Calu3 (cell line): ENCODE measurements around the gene CPSF4L. TPM values are rescaled to one million over a fixed set of nuclear protein-coding genes. Genes with fewer than 3 reads are reported as not detected.

Experiments
- BruUV-seq: library from RNA; stranded (reverse); fragments of 400-500 nt; replicated peaks from 2 replicates; lab custom pipeline; 2021; lab: Mats Ljungman, UMichigan
- CTCF ChIA-PET: fragments of 300-600 bp; sonication (Branson Sonifier 250); formaldehyde crosslinking; loops from one replicate; lab custom pipeline; 2022; ENCODE audit warnings: antibody characterized with exemption; lab: Charles Lee
- DNase-seq: peaks from one replicate; pipeline ENCODE4 v3.0.0; 2022
- H3K27ac Mint-ChIP-seq: one replicate; pipeline ENCODE4 v1.8.0; 2022; ENCODE audit warnings: mixed read lengths; ENCODE audit not compliant: unreplicated experiment
- H3K27me3 Mint-ChIP-seq: one replicate; pipeline ENCODE4 v1.8.0; 2022; ENCODE audit warnings: mixed read lengths; ENCODE audit not compliant: unreplicated experiment
- H3K36me3 Mint-ChIP-seq: one replicate; pipeline ENCODE4 v1.8.0; 2022; ENCODE audit warnings: mild to moderate bottlenecking, moderate library complexity, mixed read lengths; ENCODE audit not compliant: insufficient read depth, unreplicated experiment
- H3K4me1 Mint-ChIP-seq: one replicate; pipeline ENCODE4 v1.8.0; 2022; ENCODE audit warnings: mild to moderate bottlenecking, low read depth, mixed read lengths; ENCODE audit not compliant: unreplicated experiment
- H3K4me3 Mint-ChIP-seq: one replicate; pipeline ENCODE4 v1.8.0; 2022; ENCODE audit warnings: mild to moderate bottlenecking, low read depth, moderate library complexity, mixed read lengths; ENCODE audit not compliant: unreplicated experiment
- H3K9me3 Mint-ChIP-seq: one replicate; pipeline ENCODE4 v1.8.0; 2022; ENCODE audit warnings: low read depth, mixed read lengths; ENCODE audit not compliant: unreplicated experiment
- intact Hi-C: fragments of 100-400 bp; cut with micrococcal nuclease; formaldehyde crosslinking; loops from one replicate; pipeline ENCODE4 v1.10.0; 2022; ENCODE audit not compliant: unreplicated experiment
- total RNA-seq: library from RNA; stranded (reverse); gene quantifications from 2 replicates; pipeline ENCODE4 v1.2.3, GENCODE V29; 2022
- TF ChIP-seq, protein P1 (sequence below): fragments of 200-600 bp; IDR thresholded peaks from one replicate; pipeline ENCODE4 v1.8.0; 2022; ENCODE audit warnings: antibody characterized with exemption; ENCODE audit not compliant: unreplicated experiment

Gene CPSF4L
- total RNA-seq, 1 experiment from 2014 or later = not detected

DNA sequence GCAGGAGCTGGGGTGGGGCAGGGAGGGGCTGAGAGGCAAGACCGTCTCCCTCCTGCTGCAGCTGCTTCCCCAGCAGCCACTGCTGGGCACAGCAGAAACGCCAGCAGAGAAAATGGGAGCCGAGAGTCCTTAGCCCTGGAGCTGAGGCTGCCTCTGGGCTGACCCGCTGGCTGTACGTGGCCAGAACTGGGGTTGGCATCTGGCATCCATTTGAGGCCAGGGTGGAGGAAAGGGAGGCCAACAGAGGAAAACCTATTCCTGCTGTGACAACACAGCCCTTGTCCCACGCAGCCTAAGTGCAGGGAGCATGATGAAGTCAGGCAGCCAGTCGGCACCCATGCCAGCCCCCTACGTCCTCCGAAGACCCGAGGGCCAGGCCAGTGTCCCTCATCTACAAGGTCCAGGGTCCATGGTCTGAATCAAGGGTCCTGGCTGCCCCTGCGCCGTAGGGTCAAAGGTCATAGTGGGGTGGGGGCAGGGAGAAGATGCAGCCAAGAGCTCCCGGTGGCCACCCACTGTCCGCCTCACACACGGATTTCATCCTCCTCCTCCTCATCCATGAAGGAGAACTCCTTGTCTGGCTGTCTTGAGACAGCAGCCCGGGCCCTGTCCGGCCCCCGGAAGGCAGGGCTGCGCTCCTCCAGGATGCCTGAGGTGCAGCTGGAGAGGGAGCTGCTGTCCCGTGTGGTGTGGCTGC lies 23.4 kb upstream of the CPSF4L start:
- Mint-ChIP-seq H3K4me1 (peaks cover 40% of the 10 kb centered on the region), H3K9me3 (no peaks in the 10 kb centered on the region)
- intact Hi-C loops = no loop called here

GRCh38 chr17:73284354-73284753 lies 22.7 kb upstream of the CPSF4L start:
- BruUV-seq = no TSS peak
- DNase-seq = no peak
- CTCF ChIA-PET = interaction anchor here (0.5 kb wide), 1 partner anchor 23 kb away, joined by 4 read pairs; no protein-coding TSS in a partner anchor
- H3K4me3 Mint-ChIP-seq = no peak overlapping the region
- no peak overlapping the region for H3K27ac Mint-ChIP-seq
- peaks cover 49% of the 10 kb centered on the region for H3K36me3 Mint-ChIP-seq
- TF ChIP-seq, protein P1, sequence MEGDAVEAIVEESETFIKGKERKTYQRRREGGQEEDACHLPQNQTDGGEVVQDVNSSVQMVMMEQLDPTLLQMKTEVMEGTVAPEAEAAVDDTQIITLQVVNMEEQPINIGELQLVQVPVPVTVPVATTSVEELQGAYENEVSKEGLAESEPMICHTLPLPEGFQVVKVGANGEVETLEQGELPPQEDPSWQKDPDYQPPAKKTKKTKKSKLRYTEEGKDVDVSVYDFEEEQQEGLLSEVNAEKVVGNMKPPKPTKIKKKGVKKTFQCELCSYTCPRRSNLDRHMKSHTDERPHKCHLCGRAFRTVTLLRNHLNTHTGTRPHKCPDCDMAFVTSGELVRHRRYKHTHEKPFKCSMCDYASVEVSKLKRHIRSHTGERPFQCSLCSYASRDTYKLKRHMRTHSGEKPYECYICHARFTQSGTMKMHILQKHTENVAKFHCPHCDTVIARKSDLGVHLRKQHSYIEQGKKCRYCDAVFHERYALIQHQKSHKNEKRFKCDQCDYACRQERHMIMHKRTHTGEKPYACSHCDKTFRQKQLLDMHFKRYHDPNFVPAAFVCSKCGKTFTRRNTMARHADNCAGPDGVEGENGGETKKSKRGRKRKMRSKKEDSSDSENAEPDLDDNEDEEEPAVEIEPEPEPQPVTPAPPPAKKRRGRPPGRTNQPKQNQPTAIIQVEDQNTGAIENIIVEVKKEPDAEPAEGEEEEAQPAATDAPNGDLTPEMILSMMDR = no peak
- intact Hi-C loops = no loop called here
- no peaks in the 10 kb centered on the region for H3K27me3 Mint-ChIP-seq
- no peaks in the 10 kb centered on the region for H3K9me3 Mint-ChIP-seq
- peaks cover 33% of the 10 kb centered on the region for H3K4me1 Mint-ChIP-seq

More for the DNA sequence above, 23.4 kb upstream of the CPSF4L start:
- DNase-seq = no peak
- Mint-ChIP-seq H3K27me3 (no peaks in the 10 kb centered on the region), H3K4me3 (no peak overlapping the region), H3K36me3 (peaks cover 48% of the 10 kb centered on the region), H3K27ac (no peak overlapping the region)
- no TSS peak for BruUV-seq
- TF ChIP-seq, protein P1 = no peak
- CTCF ChIA-PET = interaction anchor here (0.5 to 0.6 kb wide), 2 partner anchors 12 to 22 kb away, joined by 4 read pairs; no protein-coding TSS in a partner anchor

- no peak for DNase-seq
- Mint-ChIP-seq H3K36me3 (peaks cover 44% of the 10 kb centered on the region), H3K4me1 (peaks cover 28% of the 10 kb centered on the region), H3K27me3 (no peaks in the 10 kb centered on the region), H3K4me3 (no peak overlapping the region), H3K27ac (peak overlapping the region; percentile 58), H3K9me3 (no peaks in the 10 kb centered on the region)
- BruUV-seq = TSS peak; percentile 70
- TF ChIP-seq, protein P1 = no peak
- CTCF ChIA-PET = no interaction called here
- intact Hi-C loops = no loop called here
Observed at GRCh38 chr17:73283841-73284282, 22.2 kb upstream of the CPSF4L start.

DNA sequence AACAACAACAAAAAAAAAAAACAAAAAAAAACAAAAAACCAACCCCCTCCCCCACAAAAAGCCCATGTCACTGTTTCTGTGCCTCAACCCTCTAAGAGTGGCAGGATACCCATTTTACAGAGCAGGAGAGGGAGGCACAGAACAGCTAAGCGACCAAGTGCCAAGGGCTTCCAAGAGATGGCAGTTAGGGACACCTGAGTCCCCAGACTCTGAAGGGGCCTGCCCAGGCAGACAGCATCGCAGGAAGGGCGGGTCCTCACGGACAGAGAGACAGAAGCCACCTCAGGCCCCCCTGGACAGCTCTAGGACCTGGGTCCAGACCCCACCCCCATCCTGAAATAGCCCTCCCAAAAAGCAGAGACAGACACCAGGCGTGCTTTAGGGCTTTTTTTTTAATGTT lies 21.6 kb upstream of the CPSF4L start:
- DNase-seq = no peak
- Mint-ChIP-seq H3K27me3 (no peaks in the 10 kb centered on the region), H3K4me3 (no peak overlapping the region)

More for the DNA sequence above, 21.6 kb upstream of the CPSF4L start:
- BruUV-seq = no TSS peak
- H3K27ac Mint-ChIP-seq = peak overlapping the region; percentile 58
- intact Hi-C loops = no loop called here
- peaks cover 22% of the 10 kb centered on the region for H3K4me1 Mint-ChIP-seq
- no peaks in the 10 kb centered on the region for H3K9me3 Mint-ChIP-seq
- TF ChIP-seq, protein P1 = no peak
- CTCF ChIA-PET = interaction anchor here (0.7 kb wide), 1 partner anchor 527 kb away, joined by 3 read pairs; no protein-coding TSS in a partner anchor
- peaks cover 40% of the 10 kb centered on the region for H3K36me3 Mint-ChIP-seq
